ENCODE results near the gene SMARCAD1. TPM values are rescaled to one million over a fixed set of nuclear protein-coding genes. Genes with fewer than 3 reads are reported as not detected.
"Not testable (repeated sequence)": the region's sequence is repeated elsewhere in the genome, so short reads cannot be mapped to it uniquely, and the experiment has no call there.

Gene SMARCAD1
- total RNA-seq, 1 donor from 2014 or later = 38.0 TPM

DNA sequence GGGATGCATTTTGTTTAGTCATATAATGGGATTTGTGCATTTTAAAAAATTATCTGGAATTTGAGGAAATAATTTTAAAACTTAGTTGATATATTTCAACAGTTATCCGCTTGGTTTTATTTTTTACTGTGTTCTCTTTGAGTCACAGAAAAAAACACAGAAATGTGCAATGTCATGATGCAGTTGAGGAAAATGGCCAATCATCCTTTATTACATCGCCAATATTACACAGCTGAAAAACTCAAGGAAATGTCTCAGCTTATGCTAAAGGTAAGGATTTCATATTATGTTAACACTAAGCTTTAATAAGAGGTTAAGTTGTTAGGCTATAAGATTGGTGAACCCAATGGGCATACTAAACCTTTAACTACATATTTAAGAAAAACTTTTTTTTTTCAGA lies 71.1 kb downstream of the SMARCAD1 start:
- H3K36me3 ChIP-seq (ENCODE audit: control insufficient read depth, insufficient read depth, low read length) = no peaks in the 10 kb centered on the region
- H3K4me3 ChIP-seq (ENCODE audit: low read depth, low read length) = no peak overlapping the region
- TF ChIP-seq, protein P1, sequence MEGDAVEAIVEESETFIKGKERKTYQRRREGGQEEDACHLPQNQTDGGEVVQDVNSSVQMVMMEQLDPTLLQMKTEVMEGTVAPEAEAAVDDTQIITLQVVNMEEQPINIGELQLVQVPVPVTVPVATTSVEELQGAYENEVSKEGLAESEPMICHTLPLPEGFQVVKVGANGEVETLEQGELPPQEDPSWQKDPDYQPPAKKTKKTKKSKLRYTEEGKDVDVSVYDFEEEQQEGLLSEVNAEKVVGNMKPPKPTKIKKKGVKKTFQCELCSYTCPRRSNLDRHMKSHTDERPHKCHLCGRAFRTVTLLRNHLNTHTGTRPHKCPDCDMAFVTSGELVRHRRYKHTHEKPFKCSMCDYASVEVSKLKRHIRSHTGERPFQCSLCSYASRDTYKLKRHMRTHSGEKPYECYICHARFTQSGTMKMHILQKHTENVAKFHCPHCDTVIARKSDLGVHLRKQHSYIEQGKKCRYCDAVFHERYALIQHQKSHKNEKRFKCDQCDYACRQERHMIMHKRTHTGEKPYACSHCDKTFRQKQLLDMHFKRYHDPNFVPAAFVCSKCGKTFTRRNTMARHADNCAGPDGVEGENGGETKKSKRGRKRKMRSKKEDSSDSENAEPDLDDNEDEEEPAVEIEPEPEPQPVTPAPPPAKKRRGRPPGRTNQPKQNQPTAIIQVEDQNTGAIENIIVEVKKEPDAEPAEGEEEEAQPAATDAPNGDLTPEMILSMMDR (IDR thresholded peaks at IDR 0.05; ENCODE audit: insufficient read depth, low read length, poor library complexity, severe bottlenecking) = no peak
- H3K27me3 ChIP-seq (ENCODE audit: control insufficient read depth, insufficient read depth, low read length) = no peaks in the 10 kb centered on the region
- DNase-seq (ENCODE audit: low read depth) = no peak

DNA sequence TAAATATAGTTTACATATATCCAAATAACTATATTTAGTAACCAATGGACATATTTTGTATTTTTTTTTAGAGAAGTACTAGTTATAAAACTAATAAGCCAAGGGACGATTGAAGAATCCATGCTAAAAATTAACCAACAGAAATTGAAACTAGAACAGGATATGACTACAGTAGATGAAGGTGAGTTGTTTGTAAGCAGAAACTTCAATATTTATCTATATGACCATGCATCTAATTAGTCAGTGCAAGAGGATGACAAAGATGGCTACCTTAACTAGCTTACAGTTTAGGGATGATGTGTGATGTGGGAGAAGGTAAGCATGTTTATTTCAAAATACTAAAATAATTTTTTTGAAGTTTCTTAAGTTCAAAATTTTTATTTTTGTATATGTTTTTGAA lies 77.2 kb downstream of the SMARCAD1 start:
- no peaks in the 10 kb centered on the region for H3K36me3 ChIP-seq (ENCODE audit: control insufficient read depth, insufficient read depth, low read length)
- no peaks in the 10 kb centered on the region for H3K27me3 ChIP-seq (ENCODE audit: control insufficient read depth, insufficient read depth, low read length)
- H3K4me3 ChIP-seq (ENCODE audit: low read depth, low read length) = no peak overlapping the region
- DNase-seq (ENCODE audit: low read depth) = no peak
- TF ChIP-seq, protein P1 (IDR thresholded peaks at IDR 0.05; ENCODE audit: insufficient read depth, low read length, poor library complexity, severe bottlenecking) = no peak

DNA sequence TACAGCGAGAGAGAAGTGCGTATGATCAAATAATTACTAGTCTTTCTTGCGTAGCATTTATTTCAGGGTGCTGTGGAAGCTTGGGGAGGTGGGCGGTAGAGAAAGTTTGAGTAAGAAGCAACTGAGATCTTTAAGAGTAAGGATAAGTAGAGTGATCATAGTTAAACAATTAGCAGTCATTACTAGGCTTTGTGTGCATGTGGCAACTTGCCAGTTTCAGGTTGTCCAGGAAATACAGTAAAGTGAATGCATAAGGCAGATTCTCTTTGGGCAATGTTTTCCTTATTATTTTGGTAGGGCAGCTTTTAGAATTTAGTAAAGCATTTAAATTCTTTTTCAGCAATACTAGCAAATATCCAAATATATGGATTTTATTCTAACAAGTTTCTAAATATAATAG lies 78.0 kb downstream of the SMARCAD1 start:
- Histone ChIP-seq H3K4me3 (ENCODE audit: low read depth, low read length) (no peak overlapping the region), H3K36me3 (ENCODE audit: control insufficient read depth, insufficient read depth, low read length) (no peaks in the 10 kb centered on the region), H3K27me3 (ENCODE audit: control insufficient read depth, insufficient read depth, low read length) (no peaks in the 10 kb centered on the region)
- DNase-seq (ENCODE audit: low read depth) = no peak
- TF ChIP-seq, protein P1 (IDR thresholded peaks at IDR 0.05; ENCODE audit: insufficient read depth, low read length, poor library complexity, severe bottlenecking) = no peak

DNA sequence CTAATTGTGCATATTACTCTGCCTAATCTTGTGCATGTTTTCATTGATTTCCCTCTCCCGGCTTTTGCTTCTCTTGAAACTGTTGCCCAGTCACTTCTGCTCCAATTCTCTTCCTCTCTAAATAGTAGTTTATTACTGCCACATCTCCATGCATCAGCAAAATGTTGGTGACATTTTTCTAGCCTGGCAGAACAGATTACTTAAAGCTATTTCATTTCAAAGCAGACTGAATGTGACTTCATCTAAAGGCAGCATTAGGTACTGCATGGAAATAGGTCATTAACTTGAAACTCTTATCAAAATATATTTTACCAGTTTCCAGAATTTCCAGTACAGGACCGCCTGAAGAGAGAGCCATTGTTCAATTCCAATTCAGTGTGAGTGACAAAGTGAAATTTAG lies 82.6 kb downstream of the SMARCAD1 start:
- H3K36me3 ChIP-seq (ENCODE audit: control insufficient read depth, insufficient read depth, low read length) = no peaks in the 10 kb centered on the region
- TF ChIP-seq, protein P1 (IDR thresholded peaks at IDR 0.05; ENCODE audit: insufficient read depth, low read length, poor library complexity, severe bottlenecking) = no peak
- no peaks in the 10 kb centered on the region for H3K27me3 ChIP-seq (ENCODE audit: control insufficient read depth, insufficient read depth, low read length)
- DNase-seq (ENCODE audit: low read depth) = no peak
- H3K4me3 ChIP-seq (ENCODE audit: low read depth, low read length) = no peak overlapping the region

DNA sequence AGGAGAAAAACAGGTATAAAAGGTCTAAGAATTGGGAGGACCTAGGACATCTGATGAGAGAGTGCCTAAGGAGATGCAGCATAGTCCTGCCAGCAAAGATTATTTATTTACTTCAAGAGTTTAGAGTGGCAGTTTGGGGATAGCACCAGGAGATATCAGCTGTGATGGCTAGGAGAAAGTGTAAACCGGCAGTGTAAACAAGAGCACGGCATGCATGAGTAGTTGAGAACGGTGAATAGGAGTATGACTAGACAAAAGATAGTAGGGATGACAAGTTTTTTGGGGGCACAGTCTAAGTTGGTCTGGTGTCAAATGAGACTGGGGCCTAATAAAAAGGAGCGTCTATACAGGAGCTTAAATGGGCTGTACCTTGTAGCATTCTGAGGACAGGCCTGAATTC lies 86.3 kb downstream of the SMARCAD1 start:
- not testable (repeated sequence) for H3K27me3 ChIP-seq (ENCODE audit: control insufficient read depth, insufficient read depth, low read length); H3K4me3 ChIP-seq (ENCODE audit: low read depth, low read length); DNase-seq (ENCODE audit: low read depth); H3K36me3 ChIP-seq (ENCODE audit: control insufficient read depth, insufficient read depth, low read length)

DNA sequence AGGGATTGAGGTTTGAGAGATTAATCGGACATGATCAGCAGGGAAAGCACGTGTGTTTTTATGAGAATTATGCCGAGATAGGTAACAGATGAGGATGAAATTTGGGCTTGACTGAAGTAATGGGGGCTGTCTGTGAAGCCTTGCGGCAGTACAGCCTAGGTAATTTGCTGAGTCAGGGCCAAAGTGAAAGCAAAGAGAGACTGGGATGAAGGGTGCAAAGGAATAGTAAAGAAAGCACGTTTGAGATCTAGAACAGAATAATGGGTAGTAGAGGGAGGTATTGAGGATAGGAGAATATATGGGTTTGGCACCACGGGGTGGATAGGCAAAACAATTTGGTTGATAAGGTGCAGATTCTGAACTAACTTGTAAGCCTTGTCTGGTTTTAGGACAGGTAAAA lies 87.8 kb downstream of the SMARCAD1 start:
- not testable (repeated sequence) for DNase-seq (ENCODE audit: low read depth); H3K4me3 ChIP-seq (ENCODE audit: low read depth, low read length); H3K36me3 ChIP-seq (ENCODE audit: control insufficient read depth, insufficient read depth, low read length); H3K27me3 ChIP-seq (ENCODE audit: control insufficient read depth, insufficient read depth, low read length)

DNA sequence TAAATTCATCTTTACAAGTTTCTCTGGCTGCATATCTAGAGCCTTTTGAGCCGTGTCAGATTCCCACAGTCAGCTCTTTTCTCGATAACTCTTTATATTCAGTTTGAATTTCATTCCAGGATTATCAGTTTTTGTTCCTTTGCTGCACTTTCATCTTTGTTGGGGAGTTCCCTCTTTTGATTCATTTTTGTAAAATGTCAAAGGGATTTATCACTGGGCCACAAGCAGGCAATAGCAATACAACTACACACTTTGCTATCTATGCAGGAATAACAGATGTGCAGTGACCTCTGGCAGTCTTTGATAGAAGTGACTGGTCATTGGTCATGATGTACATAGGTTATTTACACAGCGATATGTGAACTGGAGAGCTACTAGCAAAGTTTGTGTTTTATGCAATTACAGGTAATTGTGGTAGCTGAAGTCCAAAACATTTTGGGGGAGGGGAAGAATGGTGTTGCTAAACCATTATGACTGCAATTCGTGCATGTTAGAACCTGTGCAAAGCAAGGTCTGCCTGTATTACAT lies 91.1 kb downstream of the SMARCAD1 start:
- Histone ChIP-seq H3K4me3 (ENCODE audit: low read depth, low read length) (no peak overlapping the region), H3K36me3 (ENCODE audit: control insufficient read depth, insufficient read depth, low read length) (no peaks in the 10 kb centered on the region), H3K27me3 (ENCODE audit: control insufficient read depth, insufficient read depth, low read length) (no peaks in the 10 kb centered on the region)
- DNase-seq (ENCODE audit: low read depth) = no peak
- TF ChIP-seq, protein P1 (IDR thresholded peaks at IDR 0.05; ENCODE audit: insufficient read depth, low read length, poor library complexity, severe bottlenecking) = no peak

Data from kidney epithelial cell (primary cell).